Stimulated activated CD4-positive, alpha-beta T cell treated with anti-CD3 and anti-CD28 coated beads, Interleukin-12 subunit alpha, Interleukin-12 subunit beta, amount 100 ng/mL, for 24 hours (primary cell): ENCODE measurements around the gene TRAF3IP1.

Source experiments
- DNase-seq, 2 experiments: peaks; one replicate each; pipeline ENCODE4 v3.0.0-alpha.2; 2020; ENCODE audit warnings: low read depth in 2 of 2

The TRAF3IP1 gene

GRCh38 chr2:238287737-238288649 lies 32.3 kb upstream of the TRAF3IP1 start, which contains the start of gene PER2:
PER2 (minus strand) TSS chr2:238288610; CDS start chr2:238277936, 10,674 bp downstream.
- DNase-seq: peak in 1 of 2 experiments; percentile 31

GRCh38 chr2:238288650-238289573 lies 31.4 kb upstream of the TRAF3IP1 start:
- DNase-seq: peak; percentile 89 to 95

GRCh38 chr2:238289574-238289973 lies 30.7 kb upstream of the TRAF3IP1 start:
- DNase-seq: no peak

GRCh38 chr2:238290091-238290509 lies 30.2 kb upstream of the TRAF3IP1 start:
- no peak for DNase-seq

DNA sequence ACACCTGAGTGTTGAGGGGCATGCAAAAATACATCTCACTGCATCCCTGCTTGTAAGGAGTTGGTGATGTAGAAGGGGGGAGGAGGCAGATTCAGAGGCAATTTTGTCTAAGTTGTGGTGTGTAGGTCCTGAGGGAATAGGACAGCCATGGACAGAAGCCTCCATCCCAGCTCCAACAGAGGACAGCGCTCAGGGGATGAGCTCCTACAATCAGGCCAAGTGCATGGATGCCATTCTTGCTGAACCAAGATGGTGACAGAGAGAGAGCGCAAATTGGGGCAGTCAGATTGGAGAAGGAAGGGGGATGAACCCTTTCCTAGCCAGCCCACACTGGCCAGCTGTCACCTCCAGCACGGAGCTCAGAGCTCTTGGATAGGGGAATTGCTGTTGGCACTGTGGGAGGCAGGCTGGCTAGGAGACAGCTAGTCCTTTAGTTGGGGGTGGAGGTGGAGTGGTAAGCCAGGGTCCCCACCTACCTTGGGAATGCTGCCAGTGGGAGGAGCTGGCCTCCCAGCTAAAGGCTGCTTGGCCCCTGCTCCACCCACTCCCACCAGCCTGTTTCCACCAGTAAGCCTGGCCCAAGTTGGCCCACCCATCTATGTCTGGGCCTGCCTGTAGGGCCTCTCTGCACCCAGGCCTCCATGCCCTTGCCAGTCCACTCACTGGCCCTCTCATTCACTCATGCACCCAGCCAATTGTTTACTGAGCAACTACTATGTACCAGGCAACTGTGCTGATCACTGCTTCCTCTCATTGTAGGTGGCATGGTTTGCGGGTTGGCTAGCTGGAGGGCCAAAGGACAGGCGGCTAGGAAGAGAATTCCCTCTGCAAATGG lies 29.4 kb upstream of the TRAF3IP1 start:
- DNase-seq: no peak

DNA sequence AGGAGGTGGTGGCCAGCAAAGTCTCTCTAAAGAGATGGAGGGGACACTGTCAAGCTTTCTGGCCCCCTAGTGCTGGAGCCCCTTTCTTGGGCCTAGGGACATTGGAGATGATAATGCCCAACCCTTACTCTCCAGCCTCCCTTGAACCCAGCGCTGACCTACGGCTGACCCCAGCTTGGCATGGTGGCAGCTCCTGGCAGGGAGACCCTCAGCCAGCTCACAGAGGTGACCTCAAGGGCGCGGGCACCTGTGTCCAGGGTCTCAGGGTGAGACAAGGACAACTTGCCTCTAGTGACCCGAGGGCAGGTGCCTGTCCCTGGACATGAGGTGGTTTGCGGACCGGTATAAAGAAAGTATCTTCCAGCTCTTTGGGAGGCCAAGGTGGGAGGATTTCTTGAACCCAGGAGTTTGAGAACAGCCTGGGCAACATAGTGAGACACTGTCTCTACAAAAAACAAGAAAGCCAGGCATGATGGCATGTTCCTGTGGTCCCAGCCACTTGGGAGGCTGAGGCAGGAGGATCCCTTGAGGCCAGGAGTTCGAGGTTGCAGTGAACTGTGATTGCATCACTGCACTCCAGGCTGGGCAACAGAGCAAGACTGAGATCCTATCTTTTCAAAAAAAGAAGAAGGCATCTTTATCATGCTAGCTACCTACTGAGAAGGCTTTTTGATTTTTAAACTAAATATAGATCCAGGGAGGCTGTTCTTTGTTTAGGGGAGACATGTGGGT lies 28.6 kb upstream of the TRAF3IP1 start:
- DNase-seq: no peak

GRCh38 chr2:238294046-238294392 lies 26.3 kb upstream of the TRAF3IP1 start:
- DNase-seq: no peak

DNA sequence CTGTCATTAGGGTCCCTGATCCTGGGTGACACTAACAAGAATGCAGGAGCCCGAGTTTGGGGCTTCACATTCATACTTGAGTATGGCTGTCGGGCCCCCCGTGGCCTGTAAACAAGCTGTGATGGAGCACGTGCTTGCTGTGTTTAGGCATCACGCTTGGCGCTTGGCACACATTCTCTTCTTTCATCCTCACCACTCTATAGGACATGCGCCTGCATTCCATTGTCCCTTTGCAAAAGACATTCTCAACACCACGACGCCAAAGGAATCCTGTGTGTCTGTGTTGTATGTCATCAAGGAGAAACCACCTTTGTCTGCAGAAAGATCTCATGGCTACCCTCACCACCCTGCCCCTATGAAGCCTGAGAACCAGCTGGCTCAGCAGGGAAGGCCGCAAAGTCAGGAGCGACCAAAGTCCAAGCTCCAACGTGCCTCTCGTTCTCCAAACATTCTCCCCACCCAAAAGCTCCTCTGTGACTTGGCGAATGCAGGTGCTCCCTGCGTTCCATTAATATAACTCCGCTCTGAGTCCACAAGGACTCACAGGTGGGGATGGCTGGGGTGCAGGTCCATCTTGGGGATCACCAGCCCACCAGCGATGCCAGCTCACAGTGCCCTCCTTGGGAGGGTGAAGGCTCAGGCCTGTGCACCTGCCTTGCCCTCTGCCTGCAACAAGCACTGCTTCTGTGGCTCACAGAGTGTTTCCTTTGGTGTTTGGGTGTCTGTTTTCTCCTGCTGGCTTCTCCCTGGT lies 25.8 kb upstream of the TRAF3IP1 start:
- no peak for DNase-seq

GRCh38 chr2:238295144-238296112 lies 24.9 kb upstream of the TRAF3IP1 start:
- DNase-seq: no peak

DNA sequence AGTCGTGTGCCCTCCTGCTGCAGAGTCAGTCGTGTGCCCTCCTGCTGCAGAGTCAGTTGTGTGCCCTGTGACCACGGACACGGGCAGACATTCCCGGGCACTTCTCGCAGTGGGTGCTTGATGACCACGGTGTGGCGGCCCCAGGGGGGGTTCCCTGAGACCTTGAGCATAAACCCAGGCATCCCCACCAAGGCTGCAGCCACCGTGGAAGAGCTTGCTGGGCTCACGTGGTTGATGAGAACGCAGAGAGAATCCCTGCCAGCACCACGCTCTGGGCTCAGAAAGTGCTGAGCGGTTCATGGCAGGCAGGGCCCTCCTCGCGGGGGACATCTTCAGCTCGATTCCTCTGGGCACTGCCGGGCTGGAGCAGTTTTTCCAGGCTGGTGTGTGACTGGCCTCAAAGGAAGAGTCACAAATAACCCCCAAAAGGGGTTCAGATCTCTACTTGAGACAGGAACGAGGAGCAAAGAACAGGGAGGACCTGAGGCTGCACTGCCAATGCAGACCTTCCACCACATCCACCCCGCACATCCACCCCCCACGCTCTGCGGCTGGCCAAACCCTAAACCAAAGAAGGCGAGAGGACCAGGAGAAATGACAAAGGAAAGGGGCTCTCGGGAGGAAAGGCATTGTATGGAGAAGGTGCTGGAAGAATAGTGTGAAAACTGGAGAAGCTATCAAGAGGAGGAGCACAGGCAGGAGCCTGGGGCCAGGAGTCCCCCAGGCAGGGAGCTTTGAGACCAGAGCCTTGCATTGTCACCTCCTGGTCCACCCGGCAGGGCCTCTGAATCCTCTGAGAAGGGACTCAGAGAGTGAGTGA lies 23.5 kb upstream of the TRAF3IP1 start:
- no peak for DNase-seq

- DNase-seq: no peak
These were observed 20.5 kb upstream of the TRAF3IP1 start for GRCh38 chr2:238299803-238300202.

DNA sequence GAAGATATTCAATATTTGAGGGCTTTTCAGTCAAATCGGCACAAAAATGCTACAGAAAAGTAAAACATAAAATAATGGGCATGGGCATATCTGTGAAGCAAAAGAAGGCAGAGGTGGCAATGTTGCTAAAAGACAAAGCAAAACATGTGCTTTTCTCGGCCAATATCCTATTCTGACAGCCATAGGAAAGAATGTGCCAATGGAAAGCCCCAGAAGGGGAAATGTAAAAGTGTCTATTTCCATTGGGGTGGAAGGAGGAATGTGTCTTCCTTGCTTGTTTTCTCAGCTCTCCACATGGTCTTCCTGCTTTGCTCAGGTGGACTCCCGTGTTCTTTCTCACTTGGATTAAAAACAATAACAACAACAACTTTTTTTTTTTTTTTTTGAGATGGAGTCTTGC lies 18.2 kb upstream of the TRAF3IP1 start:
- no peak for DNase-seq

DNA sequence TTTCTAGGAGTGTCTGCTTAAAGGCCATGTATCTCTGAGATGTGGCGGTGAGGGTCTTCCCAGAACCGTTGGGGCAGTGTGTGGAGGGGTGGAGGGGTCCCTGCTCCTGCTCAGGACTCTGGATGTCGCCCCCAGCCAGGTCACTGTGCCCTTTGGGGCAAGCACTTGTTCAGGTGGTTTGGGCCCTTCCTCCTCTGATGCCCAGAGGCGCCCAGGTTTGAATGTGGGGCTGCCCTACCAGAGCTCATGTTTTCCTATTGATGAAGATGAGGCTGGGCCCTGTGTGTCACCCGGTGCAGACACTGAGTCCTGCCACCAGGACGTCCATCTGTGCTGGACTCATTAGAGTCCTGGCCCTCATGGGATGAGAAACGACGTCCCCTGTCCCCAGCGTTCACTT lies 17.6 kb upstream of the TRAF3IP1 start:
- no peak for DNase-seq

DNA sequence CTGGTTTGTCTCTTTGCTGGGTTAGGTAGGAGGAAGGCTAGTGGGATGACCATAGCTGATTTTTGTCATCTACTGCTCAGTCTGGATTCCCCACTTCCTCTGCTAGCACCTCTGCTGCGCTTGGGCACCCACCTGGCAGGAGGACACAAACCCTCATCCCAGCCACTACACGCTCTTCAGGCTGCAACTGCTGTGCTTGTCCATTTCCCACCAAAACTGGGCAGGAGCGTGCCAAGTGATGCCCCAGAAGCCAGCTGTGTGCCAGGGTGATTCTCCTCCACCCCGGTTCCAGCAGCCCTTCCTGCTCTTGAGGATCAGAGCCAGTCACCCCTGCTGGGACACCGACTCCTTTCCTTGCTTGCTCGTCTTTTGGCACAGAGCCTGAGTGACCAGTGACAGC lies 16.2 kb upstream of the TRAF3IP1 start:
- no peak for DNase-seq

GRCh38 chr2:238305092-238305862 lies 15.0 kb upstream of the TRAF3IP1 start:
- DNase-seq: no peak

GRCh38 chr2:238305965-238306671 lies 14.2 kb upstream of the TRAF3IP1 start:
- DNase-seq: no peak

- no peak for DNase-seq
These were observed 13.7 kb upstream of the TRAF3IP1 start for GRCh38 chr2:238306672-238306998.
